GM19372 (cell line): ENCODE results near the gene RHOT2.

ENCODE experiments used
- ATAC-seq: cut with Tn5 transposase; IDR thresholded peaks from one replicate; pipeline ENCODE4 v1.9.1; 2021; ENCODE audit warnings: mild to moderate bottlenecking, low read depth, moderate library complexity; ENCODE audit not compliant: unreplicated experiment

The RHOT2 gene

GRCh38 chr16:694187-694862 is 26.4 kb downstream of the RHOT2 start:
- no peak for ATAC-seq

GRCh38 chr16:694863-695354 is 27.0 kb downstream of the RHOT2 start:
- ATAC-seq, result no peak

GRCh38 chr16:695355-696089 is 27.6 kb downstream of the RHOT2 start:
- no peak for ATAC-seq

GRCh38 chr16:698911-699671 is 31.2 kb downstream of the RHOT2 start:
- ATAC-seq, result no peak

- ATAC-seq, result no peak
Observed at GRCh38 chr16:700684-701584, 33.0 kb downstream of the RHOT2 start.

- ATAC-seq, result no peak
Observed at GRCh38 chr16:702341-702740, 34.4 kb downstream of the RHOT2 start.

- ATAC-seq, result no peak
Observed at GRCh38 chr16:703406-703805, 35.5 kb downstream of the RHOT2 start.

- ATAC-seq, result no peak
Observed at GRCh38 chr16:704047-704446, 36.1 kb downstream of the RHOT2 start.

GRCh38 chr16:704552-705380 is 36.8 kb downstream of the RHOT2 start:
- no peak for ATAC-seq

- no peak for ATAC-seq
Observed at GRCh38 chr16:705431-706188, 37.7 kb downstream of the RHOT2 start, which contains the start of gene FBXL16. TSS of gene FBXL16 (minus strand) at chr16:705801. CDS start at chr16:697405, 8,396 bp downstream.

- no peak for ATAC-seq
Observed at GRCh38 chr16:706189-707061, 38.5 kb downstream of the RHOT2 start.

GRCh38 chr16:707062-707538 is 39.2 kb downstream of the RHOT2 start:
- no peak for ATAC-seq

GRCh38 chr16:708019-708418 is 40.1 kb downstream of the RHOT2 start:
- no peak for ATAC-seq

- no peak for ATAC-seq
Observed at GRCh38 chr16:708959-709358, 41.0 kb downstream of the RHOT2 start.

GRCh38 chr16:709566-710499 is 41.9 kb downstream of the RHOT2 start:
- no peak for ATAC-seq

- ATAC-seq, result no peak
Observed at GRCh38 chr16:710500-711075, 42.7 kb downstream of the RHOT2 start.
